K562 (cell line): ENCODE results near the gene MAD1L1.

Source experiments
- DACH1 ChIP-seq: fragments of 450-650 bp; IDR thresholded peaks from 2 replicates; pipeline ENCODE4 v1.6.1; 2018; ENCODE audit not compliant: partially characterized antibody
- NFIC ChIP-seq: fragments of 450-650 bp; IDR thresholded peaks from 2 replicates; pipeline ENCODE4 v1.6.1; 2017; ENCODE audit warnings: mild to moderate bottlenecking, inconsistent platforms

DNA sequence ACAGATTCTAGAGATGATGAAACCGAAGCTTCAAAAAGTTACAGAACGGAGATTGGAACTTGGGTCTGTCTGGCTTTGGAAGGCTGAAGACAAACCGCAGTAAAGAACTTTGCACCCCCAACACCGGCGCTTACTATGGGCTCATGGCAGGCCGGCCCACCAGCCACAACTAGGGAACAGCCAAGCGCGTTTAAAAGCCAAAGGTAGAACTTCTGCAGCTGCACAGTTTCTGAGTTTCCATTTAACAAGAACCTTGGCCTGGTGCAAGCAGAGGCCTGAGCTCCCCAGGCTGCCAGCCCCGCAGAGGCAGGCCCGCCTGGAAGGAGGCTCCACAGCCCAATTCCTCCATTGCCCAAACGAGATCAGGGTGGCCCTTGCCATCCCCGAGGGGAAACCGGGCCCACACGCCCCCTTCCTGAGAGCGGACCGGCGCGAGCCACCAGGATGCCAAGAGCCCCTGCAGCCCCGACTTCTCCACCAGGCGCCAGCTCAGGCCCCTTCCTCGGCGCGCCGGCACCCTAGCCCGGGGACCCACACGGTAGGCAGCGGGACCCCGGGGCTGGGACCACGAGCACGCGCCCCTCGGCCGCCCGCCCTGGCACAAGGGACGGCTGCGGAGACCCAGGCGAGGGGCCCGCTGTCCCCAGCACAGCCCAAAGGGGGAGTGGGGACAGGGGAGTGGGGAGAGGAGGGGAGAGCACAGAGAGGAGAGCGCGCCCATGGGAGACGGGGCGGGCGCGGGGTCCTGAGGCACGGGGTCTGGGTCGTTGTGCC lies 566 bp downstream of the MAD1L1 start:
- TF ChIP-seq NFIC (no peak), DACH1 (no peak)
